ENCODE data around the gene MCF2L2.

DNA sequence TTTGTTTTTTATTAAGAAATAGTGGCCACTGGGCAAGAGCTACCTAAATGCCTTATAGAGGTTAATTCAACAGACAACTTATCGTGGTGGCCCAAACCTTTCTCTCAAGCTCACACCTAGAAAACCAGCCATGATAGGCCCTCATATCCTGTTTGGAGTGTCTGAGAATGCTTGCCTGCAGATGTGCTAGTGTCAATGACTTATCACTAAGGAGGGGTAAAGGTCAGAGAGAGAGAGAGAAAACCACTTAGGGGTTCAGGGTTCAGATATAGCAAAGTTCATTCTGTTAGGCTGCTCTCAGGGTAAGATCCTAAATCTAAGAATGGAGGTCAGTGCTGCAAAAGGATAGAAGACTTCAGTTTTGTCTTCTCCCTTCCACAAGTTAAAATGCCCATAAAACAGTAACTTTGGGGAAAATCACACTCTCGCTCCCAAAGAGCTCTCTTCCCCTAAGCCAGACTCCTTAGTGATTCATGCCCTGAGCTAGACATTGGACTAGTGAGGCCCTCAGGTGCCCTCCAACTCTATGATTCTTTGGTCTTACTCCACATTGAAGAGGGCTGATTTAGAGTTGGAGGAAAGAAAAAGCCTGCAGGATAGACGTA is 205.7 kb downstream of the MCF2L2 start:
- TF ChIP-seq ZNF543 (CRISPR knock-in tag; IDR thresholded peaks at IDR 0.05) (no peak), EZH2 (conservative IDR thresholded peaks at IDR 0.05; ENCODE audit: low read depth, low read length) (no peak), PHF8 (CRISPR knock-in tag; IDR thresholded peaks at IDR 0.05) (no peak), REPIN1 (CRISPR knock-in tag; IDR thresholded peaks at IDR 0.05; ENCODE audit: borderline replicate concordance, low read depth) (no peak)
- TF ChIP-seq, protein P1, sequence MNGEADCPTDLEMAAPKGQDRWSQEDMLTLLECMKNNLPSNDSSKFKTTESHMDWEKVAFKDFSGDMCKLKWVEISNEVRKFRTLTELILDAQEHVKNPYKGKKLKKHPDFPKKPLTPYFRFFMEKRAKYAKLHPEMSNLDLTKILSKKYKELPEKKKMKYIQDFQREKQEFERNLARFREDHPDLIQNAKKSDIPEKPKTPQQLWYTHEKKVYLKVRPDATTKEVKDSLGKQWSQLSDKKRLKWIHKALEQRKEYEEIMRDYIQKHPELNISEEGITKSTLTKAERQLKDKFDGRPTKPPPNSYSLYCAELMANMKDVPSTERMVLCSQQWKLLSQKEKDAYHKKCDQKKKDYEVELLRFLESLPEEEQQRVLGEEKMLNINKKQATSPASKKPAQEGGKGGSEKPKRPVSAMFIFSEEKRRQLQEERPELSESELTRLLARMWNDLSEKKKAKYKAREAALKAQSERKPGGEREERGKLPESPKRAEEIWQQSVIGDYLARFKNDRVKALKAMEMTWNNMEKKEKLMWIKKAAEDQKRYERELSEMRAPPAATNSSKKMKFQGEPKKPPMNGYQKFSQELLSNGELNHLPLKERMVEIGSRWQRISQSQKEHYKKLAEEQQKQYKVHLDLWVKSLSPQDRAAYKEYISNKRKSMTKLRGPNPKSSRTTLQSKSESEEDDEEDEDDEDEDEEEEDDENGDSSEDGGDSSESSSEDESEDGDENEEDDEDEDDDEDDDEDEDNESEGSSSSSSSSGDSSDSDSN (CRISPR knock-in tag; IDR thresholded peaks at IDR 0.05), result no peak
- TF ChIP-seq, protein P2, sequence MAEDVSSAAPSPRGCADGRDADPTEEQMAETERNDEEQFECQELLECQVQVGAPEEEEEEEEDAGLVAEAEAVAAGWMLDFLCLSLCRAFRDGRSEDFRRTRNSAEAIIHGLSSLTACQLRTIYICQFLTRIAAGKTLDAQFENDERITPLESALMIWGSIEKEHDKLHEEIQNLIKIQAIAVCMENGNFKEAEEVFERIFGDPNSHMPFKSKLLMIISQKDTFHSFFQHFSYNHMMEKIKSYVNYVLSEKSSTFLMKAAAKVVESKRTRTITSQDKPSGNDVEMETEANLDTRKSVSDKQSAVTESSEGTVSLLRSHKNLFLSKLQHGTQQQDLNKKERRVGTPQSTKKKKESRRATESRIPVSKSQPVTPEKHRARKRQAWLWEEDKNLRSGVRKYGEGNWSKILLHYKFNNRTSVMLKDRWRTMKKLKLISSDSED (CRISPR knock-in tag; IDR thresholded peaks at IDR 0.05), result no peak
- TF ChIP-seq, protein P3, sequence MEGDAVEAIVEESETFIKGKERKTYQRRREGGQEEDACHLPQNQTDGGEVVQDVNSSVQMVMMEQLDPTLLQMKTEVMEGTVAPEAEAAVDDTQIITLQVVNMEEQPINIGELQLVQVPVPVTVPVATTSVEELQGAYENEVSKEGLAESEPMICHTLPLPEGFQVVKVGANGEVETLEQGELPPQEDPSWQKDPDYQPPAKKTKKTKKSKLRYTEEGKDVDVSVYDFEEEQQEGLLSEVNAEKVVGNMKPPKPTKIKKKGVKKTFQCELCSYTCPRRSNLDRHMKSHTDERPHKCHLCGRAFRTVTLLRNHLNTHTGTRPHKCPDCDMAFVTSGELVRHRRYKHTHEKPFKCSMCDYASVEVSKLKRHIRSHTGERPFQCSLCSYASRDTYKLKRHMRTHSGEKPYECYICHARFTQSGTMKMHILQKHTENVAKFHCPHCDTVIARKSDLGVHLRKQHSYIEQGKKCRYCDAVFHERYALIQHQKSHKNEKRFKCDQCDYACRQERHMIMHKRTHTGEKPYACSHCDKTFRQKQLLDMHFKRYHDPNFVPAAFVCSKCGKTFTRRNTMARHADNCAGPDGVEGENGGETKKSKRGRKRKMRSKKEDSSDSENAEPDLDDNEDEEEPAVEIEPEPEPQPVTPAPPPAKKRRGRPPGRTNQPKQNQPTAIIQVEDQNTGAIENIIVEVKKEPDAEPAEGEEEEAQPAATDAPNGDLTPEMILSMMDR (CRISPR knock-in tag; IDR thresholded peaks at IDR 0.05), result no peak
- TF ChIP-seq, protein P4, sequence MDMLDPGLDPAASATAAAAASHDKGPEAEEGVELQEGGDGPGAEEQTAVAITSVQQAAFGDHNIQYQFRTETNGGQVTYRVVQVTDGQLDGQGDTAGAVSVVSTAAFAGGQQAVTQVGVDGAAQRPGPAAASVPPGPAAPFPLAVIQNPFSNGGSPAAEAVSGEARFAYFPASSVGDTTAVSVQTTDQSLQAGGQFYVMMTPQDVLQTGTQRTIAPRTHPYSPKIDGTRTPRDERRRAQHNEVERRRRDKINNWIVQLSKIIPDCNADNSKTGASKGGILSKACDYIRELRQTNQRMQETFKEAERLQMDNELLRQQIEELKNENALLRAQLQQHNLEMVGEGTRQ (IDR thresholded peaks at IDR 0.05; ENCODE audit: low read depth, low read length), result no peak
- TF ChIP-seq, protein P4 (CRISPR knock-in tag; IDR thresholded peaks at IDR 0.05; ENCODE audit: borderline replicate concordance), result no peak

Data from HepG2 (cell line).